ENCODE measurements around the gene SLC4A8. TPM values are rescaled to one million over a fixed set of nuclear protein-coding genes. Genes with fewer than 3 reads are reported as not detected.
"Not testable (repeated sequence)": the region's sequence is repeated elsewhere in the genome, so short reads cannot be mapped to it uniquely, and the experiment has no call there.

SLC4A8 gene
- total RNA-seq, 1 donor from 2014 or later: 2.4 TPM

DNA sequence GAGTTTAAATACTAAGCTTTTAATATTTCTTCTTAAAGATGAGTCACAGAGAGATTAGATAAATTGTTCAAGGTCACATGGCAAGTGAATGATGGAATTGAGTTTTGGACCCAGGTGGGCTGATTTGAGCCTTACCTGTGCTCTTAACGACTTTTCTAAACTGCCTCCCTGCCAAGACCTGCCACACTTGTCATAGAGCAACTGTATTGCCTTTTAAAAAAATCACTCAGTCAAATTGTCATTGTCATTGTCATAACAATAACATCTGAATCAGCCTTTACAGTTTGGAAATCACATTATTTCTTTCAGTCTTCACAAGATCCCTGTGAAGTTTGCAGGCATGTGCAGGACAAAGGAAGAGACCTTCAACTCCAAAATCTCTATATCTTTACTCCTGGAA, 25.7 kb downstream of the SLC4A8 start:
- Mint-ChIP-seq H3K27ac (ENCODE audit: unreplicated experiment) (no peak overlapping the region), H3K36me3 (ENCODE audit: low read depth) (peaks cover 4% of the 10 kb centered on the region), H3K4me1 (ENCODE audit: low read depth) (no peaks in the 10 kb centered on the region), H3K9me3 (ENCODE audit: low read depth) (no peaks in the 10 kb centered on the region), H3K4me3 (ENCODE audit: unreplicated experiment) (no peak overlapping the region), H3K27me3 (ENCODE audit: low read depth) (no peaks in the 10 kb centered on the region)
- TF ChIP-seq, protein P1, sequence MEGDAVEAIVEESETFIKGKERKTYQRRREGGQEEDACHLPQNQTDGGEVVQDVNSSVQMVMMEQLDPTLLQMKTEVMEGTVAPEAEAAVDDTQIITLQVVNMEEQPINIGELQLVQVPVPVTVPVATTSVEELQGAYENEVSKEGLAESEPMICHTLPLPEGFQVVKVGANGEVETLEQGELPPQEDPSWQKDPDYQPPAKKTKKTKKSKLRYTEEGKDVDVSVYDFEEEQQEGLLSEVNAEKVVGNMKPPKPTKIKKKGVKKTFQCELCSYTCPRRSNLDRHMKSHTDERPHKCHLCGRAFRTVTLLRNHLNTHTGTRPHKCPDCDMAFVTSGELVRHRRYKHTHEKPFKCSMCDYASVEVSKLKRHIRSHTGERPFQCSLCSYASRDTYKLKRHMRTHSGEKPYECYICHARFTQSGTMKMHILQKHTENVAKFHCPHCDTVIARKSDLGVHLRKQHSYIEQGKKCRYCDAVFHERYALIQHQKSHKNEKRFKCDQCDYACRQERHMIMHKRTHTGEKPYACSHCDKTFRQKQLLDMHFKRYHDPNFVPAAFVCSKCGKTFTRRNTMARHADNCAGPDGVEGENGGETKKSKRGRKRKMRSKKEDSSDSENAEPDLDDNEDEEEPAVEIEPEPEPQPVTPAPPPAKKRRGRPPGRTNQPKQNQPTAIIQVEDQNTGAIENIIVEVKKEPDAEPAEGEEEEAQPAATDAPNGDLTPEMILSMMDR (IDR thresholded peaks at IDR 0.05): no peak
- no peak for DNase-seq (ENCODE audit: low spot score)

DNA sequence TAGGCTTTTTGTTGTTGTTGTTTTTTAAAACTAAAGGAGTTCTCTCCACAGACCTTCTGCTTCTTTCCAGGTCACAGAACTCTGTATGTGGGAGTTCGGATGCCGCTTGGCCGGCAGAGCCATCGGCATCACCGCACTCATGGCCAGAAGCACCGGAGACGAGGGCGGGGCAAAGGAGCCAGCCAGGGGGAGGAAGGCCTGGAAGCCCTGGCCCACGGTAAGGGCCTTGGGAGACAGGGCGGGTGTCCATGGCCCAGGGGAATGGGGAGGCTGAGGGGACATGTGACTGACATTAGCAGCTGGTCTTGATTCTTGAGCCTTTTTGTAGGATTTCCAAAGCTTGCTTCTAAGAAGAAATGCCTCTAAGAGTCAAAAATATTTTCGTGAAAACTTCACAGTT, 26.2 kb downstream of the SLC4A8 start:
- Mint-ChIP-seq H3K36me3 (ENCODE audit: low read depth) (peaks cover 4% of the 10 kb centered on the region), H3K9me3 (ENCODE audit: low read depth) (no peaks in the 10 kb centered on the region), H3K27ac (ENCODE audit: unreplicated experiment) (no peak overlapping the region), H3K4me3 (ENCODE audit: unreplicated experiment) (no peak overlapping the region), H3K4me1 (ENCODE audit: low read depth) (no peaks in the 10 kb centered on the region), H3K27me3 (ENCODE audit: low read depth) (no peaks in the 10 kb centered on the region)
- no peak for DNase-seq (ENCODE audit: low spot score)
- TF ChIP-seq, protein P1 (IDR thresholded peaks at IDR 0.05): no peak

DNA sequence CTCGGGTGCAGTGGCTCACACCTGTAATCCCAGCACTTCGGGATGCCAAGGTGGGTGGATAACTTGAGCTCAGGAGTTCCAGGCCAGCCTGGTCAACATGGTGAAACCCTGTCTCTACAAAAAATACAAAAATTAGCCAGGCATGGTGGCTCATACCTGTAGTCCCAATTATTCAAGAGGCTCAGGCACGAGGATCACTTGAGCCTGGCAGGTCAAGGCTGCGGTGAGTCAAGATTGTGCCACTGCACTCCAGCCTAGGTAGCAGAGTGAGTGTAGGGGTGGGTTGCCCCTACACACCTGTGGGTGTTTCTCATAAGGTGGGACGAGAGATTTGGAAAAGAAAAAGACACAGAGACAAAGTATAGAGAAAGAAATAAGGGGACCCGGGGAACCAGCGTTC, 29.4 kb downstream of the SLC4A8 start:
- not testable (repeated sequence) for H3K4me3 Mint-ChIP-seq (ENCODE audit: unreplicated experiment); H3K27me3 Mint-ChIP-seq (ENCODE audit: low read depth); H3K4me1 Mint-ChIP-seq (ENCODE audit: low read depth); H3K36me3 Mint-ChIP-seq (ENCODE audit: low read depth); DNase-seq (ENCODE audit: low spot score); H3K27ac Mint-ChIP-seq (ENCODE audit: unreplicated experiment); H3K9me3 Mint-ChIP-seq (ENCODE audit: low read depth)

DNA sequence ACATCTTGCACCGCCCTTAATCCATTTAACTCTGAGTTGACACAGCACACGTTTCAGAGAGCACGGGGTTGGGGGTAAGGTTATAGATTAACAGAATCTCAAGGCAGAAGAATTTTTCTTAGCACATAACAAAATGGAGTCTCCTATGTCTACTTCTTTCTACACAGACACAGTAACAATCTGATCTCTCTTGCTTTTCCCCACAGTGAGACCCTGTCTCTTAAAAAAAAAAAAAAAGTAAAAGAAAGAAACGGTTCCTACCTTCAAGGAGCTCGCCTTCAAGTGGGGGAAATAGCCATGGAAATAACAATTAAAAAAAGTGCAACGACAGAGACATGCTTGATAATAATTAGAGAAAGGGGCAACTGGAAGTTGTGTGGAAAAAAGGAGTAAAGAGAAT, 30.4 kb downstream of the SLC4A8 start:
- not testable (repeated sequence) for DNase-seq (ENCODE audit: low spot score); H3K4me1 Mint-ChIP-seq (ENCODE audit: low read depth); H3K27ac Mint-ChIP-seq (ENCODE audit: unreplicated experiment); H3K27me3 Mint-ChIP-seq (ENCODE audit: low read depth); H3K36me3 Mint-ChIP-seq (ENCODE audit: low read depth); H3K4me3 Mint-ChIP-seq (ENCODE audit: unreplicated experiment); H3K9me3 Mint-ChIP-seq (ENCODE audit: low read depth)

DNA sequence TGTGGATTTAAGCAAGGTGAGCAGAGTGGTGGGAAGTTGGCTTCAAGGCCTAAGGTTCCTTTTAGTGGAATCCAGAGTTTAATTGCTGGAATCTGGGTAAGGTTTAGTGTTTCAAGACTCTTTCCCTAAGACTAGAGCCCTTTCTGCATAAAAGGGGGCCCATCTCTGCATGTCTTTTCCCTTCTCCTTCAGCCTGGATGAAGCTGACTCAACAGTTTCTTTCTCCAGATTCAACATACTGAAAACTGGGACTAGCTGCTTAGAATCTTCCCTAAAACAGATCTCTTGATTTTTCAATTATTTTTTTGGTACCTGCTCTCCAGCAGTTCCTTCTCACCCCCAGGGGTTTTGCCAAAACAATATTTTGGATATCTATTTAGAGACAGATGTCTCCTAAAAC, 34.0 kb downstream of the SLC4A8 start:
- no peaks in the 10 kb centered on the region for H3K36me3 Mint-ChIP-seq (ENCODE audit: low read depth)
- DNase-seq (ENCODE audit: low spot score): no peak
- no peaks in the 10 kb centered on the region for H3K9me3 Mint-ChIP-seq (ENCODE audit: low read depth)
- no peak overlapping the region for H3K4me3 Mint-ChIP-seq (ENCODE audit: unreplicated experiment)
- H3K4me1 Mint-ChIP-seq (ENCODE audit: low read depth): no peaks in the 10 kb centered on the region
- TF ChIP-seq, protein P1 (IDR thresholded peaks at IDR 0.05): no peak
- no peaks in the 10 kb centered on the region for H3K27me3 Mint-ChIP-seq (ENCODE audit: low read depth)
- H3K27ac Mint-ChIP-seq (ENCODE audit: unreplicated experiment): no peak overlapping the region

DNA sequence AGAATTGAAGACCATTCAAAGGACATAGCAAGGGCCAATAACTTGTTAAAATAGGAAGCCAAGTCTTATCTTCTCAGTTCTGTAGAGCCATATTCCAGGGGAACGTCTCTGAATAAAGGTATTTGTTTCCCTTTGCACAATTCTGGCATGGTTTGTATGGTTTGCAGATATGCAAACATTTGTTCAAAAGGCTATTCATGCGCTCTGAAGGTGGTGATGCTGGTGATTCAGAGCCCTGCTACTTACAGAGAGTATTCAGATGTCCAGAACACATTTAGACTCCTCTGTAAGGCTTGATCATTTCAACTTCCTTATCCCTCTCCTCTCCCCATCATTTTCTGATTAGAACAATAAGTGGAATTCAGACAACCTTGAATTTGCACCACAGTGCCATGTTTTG, 35.9 kb downstream of the SLC4A8 start:
- DNase-seq (ENCODE audit: low spot score): no peak
- H3K27me3 Mint-ChIP-seq (ENCODE audit: low read depth): no peaks in the 10 kb centered on the region
- H3K4me1 Mint-ChIP-seq (ENCODE audit: low read depth): no peaks in the 10 kb centered on the region
- peaks cover 3% of the 10 kb centered on the region for H3K36me3 Mint-ChIP-seq (ENCODE audit: low read depth)
- H3K27ac Mint-ChIP-seq (ENCODE audit: unreplicated experiment): no peak overlapping the region
- H3K9me3 Mint-ChIP-seq (ENCODE audit: low read depth): no peaks in the 10 kb centered on the region
- H3K4me3 Mint-ChIP-seq (ENCODE audit: unreplicated experiment): no peak overlapping the region
- TF ChIP-seq, protein P1 (IDR thresholded peaks at IDR 0.05): no peak

Measured in chondrocyte (in vitro differentiated cells).